ENCODE measurements around the gene TOR1B. TPM values are rescaled to one million over a fixed set of nuclear protein-coding genes. Genes with fewer than 3 reads are reported as not detected.

The TOR1B gene
- total RNA-seq, 2 donors from 2014 or later = 15.2 to 16.9 TPM

DNA sequence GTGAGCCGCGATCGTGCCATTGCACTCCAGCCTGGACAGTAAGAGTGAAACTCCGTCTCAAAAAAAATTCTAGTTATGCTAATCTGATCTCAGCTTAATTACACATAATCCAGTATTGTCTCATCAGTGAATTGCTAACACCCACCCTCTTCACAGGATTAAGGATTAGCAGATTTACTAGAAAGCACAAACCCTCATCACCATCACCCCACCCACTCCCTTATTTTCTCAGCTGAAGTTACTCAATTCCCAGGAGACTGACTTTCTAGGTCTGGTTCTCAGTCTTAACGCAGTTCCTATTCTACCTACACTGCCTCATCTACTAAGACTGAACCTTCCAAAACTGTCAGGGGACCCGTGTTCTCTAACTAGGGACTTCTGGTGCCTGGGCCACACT lies 9.0 kb downstream of the TOR1B start:
- Mint-ChIP-seq H3K4me1 (no peaks in the 10 kb centered on the region), H3K9me3 (no peaks in the 10 kb centered on the region), H3K27me3 (ENCODE audit: insufficient read depth) (peaks cover 2% of the 10 kb centered on the region), H3K4me3 (no peak overlapping the region), H3K27ac (no peak overlapping the region), H3K36me3 (ENCODE audit: low read depth) (peaks cover 67% of the 10 kb centered on the region)
- TF ChIP-seq, protein P1, sequence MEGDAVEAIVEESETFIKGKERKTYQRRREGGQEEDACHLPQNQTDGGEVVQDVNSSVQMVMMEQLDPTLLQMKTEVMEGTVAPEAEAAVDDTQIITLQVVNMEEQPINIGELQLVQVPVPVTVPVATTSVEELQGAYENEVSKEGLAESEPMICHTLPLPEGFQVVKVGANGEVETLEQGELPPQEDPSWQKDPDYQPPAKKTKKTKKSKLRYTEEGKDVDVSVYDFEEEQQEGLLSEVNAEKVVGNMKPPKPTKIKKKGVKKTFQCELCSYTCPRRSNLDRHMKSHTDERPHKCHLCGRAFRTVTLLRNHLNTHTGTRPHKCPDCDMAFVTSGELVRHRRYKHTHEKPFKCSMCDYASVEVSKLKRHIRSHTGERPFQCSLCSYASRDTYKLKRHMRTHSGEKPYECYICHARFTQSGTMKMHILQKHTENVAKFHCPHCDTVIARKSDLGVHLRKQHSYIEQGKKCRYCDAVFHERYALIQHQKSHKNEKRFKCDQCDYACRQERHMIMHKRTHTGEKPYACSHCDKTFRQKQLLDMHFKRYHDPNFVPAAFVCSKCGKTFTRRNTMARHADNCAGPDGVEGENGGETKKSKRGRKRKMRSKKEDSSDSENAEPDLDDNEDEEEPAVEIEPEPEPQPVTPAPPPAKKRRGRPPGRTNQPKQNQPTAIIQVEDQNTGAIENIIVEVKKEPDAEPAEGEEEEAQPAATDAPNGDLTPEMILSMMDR (conservative IDR thresholded peaks at IDR 0.05) = no peak
- no peak overlapping the region for H3K27ac ChIP-seq (ENCODE audit: low read depth, low read length)
- DNase-seq = no peak
- H3K9me3 ChIP-seq (ENCODE audit: control insufficient read depth, low read length) = no peaks in the 10 kb centered on the region
- H3K9ac ChIP-seq (ENCODE audit: extremely low read depth, low read length, poor library complexity, severe bottlenecking) = no peak overlapping the region
- H3K27me3 ChIP-seq (ENCODE audit: control insufficient read depth, insufficient read depth, low read length, poor library complexity, severe bottlenecking) = no peaks in the 10 kb centered on the region
- H3K36me3 ChIP-seq (ENCODE audit: control insufficient read depth, insufficient read depth, low read length) = peaks cover 53% of the 10 kb centered on the region
- H3K4me1 ChIP-seq (ENCODE audit: control insufficient read depth, insufficient read depth, low read length) = no peaks in the 10 kb centered on the region
- 96 to 100% methylated on average over 6 of the region's 6 CpGs for WGBS, 2 experiments (ENCODE audit: insufficient coverage in 1 of 2, insufficient read length in 1 of 2)
- H3K4me3 ChIP-seq (ENCODE audit: low read length) = no peak overlapping the region

DNA sequence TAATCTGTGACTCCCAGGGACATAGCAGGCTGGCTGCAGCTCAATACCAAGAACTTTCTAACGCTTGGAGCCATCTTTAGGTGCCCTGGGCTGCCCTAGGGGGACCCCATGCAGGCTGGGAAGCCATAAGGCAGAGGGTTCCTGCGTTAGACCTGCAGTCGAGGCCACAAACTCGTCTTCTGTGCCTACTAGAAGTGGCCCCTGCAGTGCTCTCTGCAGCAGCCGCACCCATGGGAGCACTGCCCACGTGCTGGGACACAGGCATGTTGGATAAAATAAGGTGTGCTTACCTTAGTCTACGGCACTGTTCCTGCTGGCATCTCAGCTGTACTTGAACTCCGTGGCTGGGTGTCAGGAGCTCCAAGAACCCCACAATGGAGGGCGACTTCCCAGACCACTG lies 9.4 kb downstream of the TOR1B start:
- Histone ChIP-seq H3K9ac (ENCODE audit: extremely low read depth, low read length, poor library complexity, severe bottlenecking) (no peak overlapping the region), H3K36me3 (ENCODE audit: control insufficient read depth, insufficient read depth, low read length) (peaks cover 52% of the 10 kb centered on the region), H3K27ac (ENCODE audit: low read depth, low read length) (no peak overlapping the region), H3K9me3 (ENCODE audit: control insufficient read depth, low read length) (no peaks in the 10 kb centered on the region), H3K4me1 (ENCODE audit: control insufficient read depth, insufficient read depth, low read length) (no peaks in the 10 kb centered on the region), H3K27me3 (ENCODE audit: control insufficient read depth, insufficient read depth, low read length, poor library complexity, severe bottlenecking) (no peaks in the 10 kb centered on the region), H3K4me3 (ENCODE audit: low read length) (no peak overlapping the region)
- H3K27me3 Mint-ChIP-seq (ENCODE audit: insufficient read depth) = peaks cover 2% of the 10 kb centered on the region
- no peak for DNase-seq
- H3K4me1 Mint-ChIP-seq = no peaks in the 10 kb centered on the region
- WGBS, 2 experiments (ENCODE audit: insufficient coverage in 1 of 2, insufficient read length in 1 of 2) = 92 to 99% methylated on average over 8 to 9 of the region's 9 CpGs
- no peak overlapping the region for H3K4me3 Mint-ChIP-seq
- H3K9me3 Mint-ChIP-seq = no peaks in the 10 kb centered on the region
- H3K27ac Mint-ChIP-seq = no peak overlapping the region
- TF ChIP-seq, protein P1 (conservative IDR thresholded peaks at IDR 0.05) = no peak
- H3K36me3 Mint-ChIP-seq (ENCODE audit: low read depth) = peaks cover 67% of the 10 kb centered on the region

DNA sequence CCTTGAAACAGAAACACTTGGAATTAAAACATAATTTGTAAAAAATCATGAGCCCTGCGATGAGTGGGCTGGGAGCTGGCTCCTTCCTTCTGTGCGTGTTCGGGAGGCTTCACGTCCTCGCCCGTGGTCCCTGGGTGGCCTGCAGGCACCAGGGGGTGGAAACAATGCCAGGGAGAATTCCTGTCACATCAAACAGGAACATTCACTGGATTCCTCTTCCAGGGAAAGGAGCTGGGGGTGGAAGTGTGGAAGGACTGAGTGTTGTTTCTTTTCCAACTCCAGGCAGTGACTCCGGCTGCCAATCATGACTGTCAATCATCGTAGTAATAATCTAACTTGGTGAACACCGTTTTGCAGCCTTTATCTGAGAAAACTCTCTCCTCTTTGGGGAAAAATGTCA lies 10.7 kb downstream of the TOR1B start:
- H3K4me3 ChIP-seq (ENCODE audit: low read length) = no peak overlapping the region
- no peaks in the 10 kb centered on the region for H3K9me3 ChIP-seq (ENCODE audit: control insufficient read depth, low read length)
- no peaks in the 10 kb centered on the region for H3K4me1 ChIP-seq (ENCODE audit: control insufficient read depth, insufficient read depth, low read length)
- no peaks in the 10 kb centered on the region for H3K9me3 Mint-ChIP-seq
- H3K27me3 ChIP-seq (ENCODE audit: control insufficient read depth, insufficient read depth, low read length, poor library complexity, severe bottlenecking) = no peaks in the 10 kb centered on the region
- H3K9ac ChIP-seq (ENCODE audit: extremely low read depth, low read length, poor library complexity, severe bottlenecking) = no peak overlapping the region
- no peak overlapping the region for H3K27ac Mint-ChIP-seq
- H3K36me3 Mint-ChIP-seq (ENCODE audit: low read depth) = peaks cover 75% of the 10 kb centered on the region
- no peaks in the 10 kb centered on the region for H3K4me1 Mint-ChIP-seq
- H3K27me3 Mint-ChIP-seq (ENCODE audit: insufficient read depth) = peaks cover 2% of the 10 kb centered on the region
- TF ChIP-seq, protein P1 (conservative IDR thresholded peaks at IDR 0.05) = no peak
- no peak overlapping the region for H3K4me3 Mint-ChIP-seq
- H3K27ac ChIP-seq (ENCODE audit: low read depth, low read length) = no peak overlapping the region
- H3K36me3 ChIP-seq (ENCODE audit: control insufficient read depth, insufficient read depth, low read length) = peaks cover 63% of the 10 kb centered on the region
- WGBS, 2 experiments (ENCODE audit: insufficient coverage in 1 of 2, insufficient read length in 1 of 2) = 91 to 92% methylated on average over 4 to 9 of the region's 9 CpGs
- no peak for DNase-seq

Data from endodermal cell (in vitro differentiated cells).